ENCODE data around the gene ZNF24. TPM values are rescaled to one million over a fixed set of nuclear protein-coding genes. Genes with fewer than 3 reads are reported as not detected.

Gene ZNF24
- total and polyA plus RNA-seq, 2 of the 4 experiments (the other 2 are of a cell fraction), result 7.6 to 20.8 TPM

DNA sequence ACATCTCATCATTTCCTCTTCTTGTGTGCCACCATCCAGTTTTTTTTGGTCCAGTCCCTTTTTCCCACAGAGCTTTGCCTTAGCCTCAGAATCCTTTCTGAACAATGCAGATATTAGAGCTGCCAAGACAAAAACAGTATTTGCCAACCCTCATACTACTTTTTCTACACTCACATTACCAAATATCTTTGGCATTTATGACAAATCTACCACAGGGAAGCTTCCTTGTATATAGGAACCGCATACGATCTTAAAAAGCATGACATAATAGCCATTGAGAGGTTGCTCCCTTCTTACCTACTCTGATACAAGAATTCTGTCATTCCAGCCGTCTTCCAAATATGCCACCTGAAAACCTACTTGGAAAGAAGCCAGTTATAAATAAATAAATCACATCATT, 9.4 kb downstream of the ZNF24 start:
- dilution Hi-C loops (cut with HindIII; ENCODE audit: low sequenced_read_pairs, unreplicated experiment) (no loop called here), intact Hi-C loops (cut with micrococcal nuclease) (no loop called here), in situ Hi-C loops (cut with MboI; ENCODE audit: low sequenced_read_pairs) (no loop called here)
- Histone ChIP-seq H3K9ac (ENCODE audit: low read depth, low read length) (no peak overlapping the region), H3K27ac (ENCODE audit: insufficient read depth, low read length) (no peak overlapping the region), H3K9me1 (ENCODE audit: insufficient read depth, low read length) (no peaks in the 10 kb centered on the region), H3K36me3 (ENCODE audit: control insufficient read depth, insufficient read depth, low read length) (peaks cover 41% of the 10 kb centered on the region), H3K4me3 (ENCODE audit: insufficient read depth, low read depth, low read length) (no peak overlapping the region), H4K20me1 (ENCODE audit: insufficient read depth, low read length) (peaks cover 19% of the 10 kb centered on the region; the same call in 1 of the 2 replicates), H3K18ac (ENCODE audit: low read depth, low read length) (no peak overlapping the region), H3K14ac (replicated peaks; ENCODE audit: low read depth, low read length) (no peak overlapping the region), H2BK5ac (ENCODE audit: low read depth, low read length, poor library complexity, severe bottlenecking) (no peak overlapping the region), H3K9me3 (ENCODE audit: control insufficient read depth, insufficient read depth, low read length) (no peaks in the 10 kb centered on the region), H4K5ac (ENCODE audit: low read depth, low read length) (no peak overlapping the region), H2AFZ (replicated peaks; ENCODE audit: low read length, poor library complexity) (no peak overlapping the region), H3K4me1 (ENCODE audit: control insufficient read depth, insufficient read depth, low read length) (no peaks in the 10 kb centered on the region), H2AK5ac (ENCODE audit: low read depth, low read length) (no peak overlapping the region), H4K91ac (ENCODE audit: insufficient read depth, low read depth, low read length) (no peak overlapping the region), H3K56ac (ENCODE audit: extremely low read depth, insufficient read depth, low read length) (no peak overlapping the region), H3K79me1 (ENCODE audit: low read depth in 1 of 2, low read length in 2 of 2) (peaks cover 20 to 36% of the 10 kb centered on the region in 2 experiments), H2BK20ac (ENCODE audit: low read depth, low read length) (no peak overlapping the region), H3K4me2 (ENCODE audit: low read depth, low read length) (no peak overlapping the region), H3K27me3 (ENCODE audit: control insufficient read depth, insufficient read depth, low read length) (no peaks in the 10 kb centered on the region), H4K8ac (ENCODE audit: low read depth in 2 of 2, low read length in 2 of 2) (no peak overlapping the region), H2BK15ac (ENCODE audit: low read depth, low read length) (no peak overlapping the region), H2AK9ac (replicated peaks; ENCODE audit: low read depth, low read length, poor library complexity) (no peak overlapping the region), H3K4ac (ENCODE audit: low read depth, low read length) (no peak overlapping the region), H2BK120ac (ENCODE audit: low read depth, low read length) (no peak overlapping the region), H3K23ac (ENCODE audit: low read depth, low read length) (no peak overlapping the region)
- TF ChIP-seq NFE2L2 (IDR thresholded peaks at IDR 0.05; ENCODE audit: low read depth, low read length) (no peak), CTCF (conservative IDR thresholded peaks at IDR 0.05; ENCODE audit: low read depth, low read length) (no peak), CEBPB (IDR thresholded peaks at IDR 0.05; ENCODE audit: low read depth, low read length) (no peak), FOS (IDR thresholded peaks at IDR 0.05; ENCODE audit: low read depth, low read length) (no peak), CHD1 (IDR thresholded peaks at IDR 0.05; ENCODE audit: low read depth, low read length) (no peak), MXI1 (IDR thresholded peaks at IDR 0.05; ENCODE audit: borderline replicate concordance, low read depth, low read length) (no peak), RAD21 (IDR thresholded peaks at IDR 0.05; ENCODE audit: low read length) (no peak), MAFK (IDR thresholded peaks at IDR 0.05; ENCODE audit: low read depth, low read length) (no peak), MAZ (IDR thresholded peaks at IDR 0.05; ENCODE audit: borderline replicate concordance, low read depth, low read length) (no peak), USF2 (IDR thresholded peaks at IDR 0.05; ENCODE audit: low read depth, low read length) (no peak), POLR2A (IDR thresholded peaks at IDR 0.05; ENCODE audit: low read depth, low read length) (no peak), ELK1 (IDR thresholded peaks at IDR 0.05; ENCODE audit: borderline replicate concordance, low read depth, low read length) (no peak), RFX5 (IDR thresholded peaks at IDR 0.05; ENCODE audit: low read depth, low read length) (no peak), BHLHE40 (IDR thresholded peaks at IDR 0.05; ENCODE audit: low read depth, low read length) (no peak), RCOR1 (IDR thresholded peaks at IDR 0.05; ENCODE audit: insufficient replicate concordance, low read length) (no peak), SMC3 (IDR thresholded peaks at IDR 0.05; ENCODE audit: low read depth, low read length) (no peak)
- CTCF ChIA-PET, result no interaction called here
- POLR2A ChIA-PET (ENCODE audit: unreplicated experiment), result no interaction called here
- BruUV-seq (replicated peaks), result no TSS peak
- ATAC-seq (ENCODE audit: low read depth), result no peak
- no CpG with 5 or more reads among the region's 3 CpGs for WGBS, 2 experiments (ENCODE audit: extremely low coverage in 2 of 2, insufficient read length in 1 of 2)
- DNase-seq, result peak; percentile 65
